ENCODE data around the gene CFAP299. TPM values are rescaled to one million over a fixed set of nuclear protein-coding genes. Genes with fewer than 3 reads are reported as not detected.

Gene CFAP299
- total and polyA plus RNA-seq, 2 of the 8 experiments (the other 6 are each of a cell fraction or from before 2014, with no cell fraction given), result not detected

DNA sequence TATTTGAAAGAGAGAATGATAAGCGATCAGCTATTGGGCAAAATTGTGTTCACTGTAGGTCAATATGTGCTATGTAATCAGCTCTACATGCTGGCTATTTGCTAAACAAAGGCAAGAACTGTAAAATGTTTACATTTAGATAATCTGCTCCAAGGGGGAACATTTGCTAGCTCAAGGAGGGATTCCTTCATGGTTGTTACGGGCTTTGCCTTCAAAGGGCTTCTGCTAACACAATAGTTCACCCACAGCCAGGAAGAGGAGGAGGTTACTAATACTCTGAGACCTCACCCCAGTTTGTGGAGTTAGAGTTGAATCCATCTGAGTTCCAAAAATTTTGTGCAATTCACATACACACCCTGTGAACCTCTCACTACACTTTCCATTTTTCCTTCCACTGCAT, 587.4 kb downstream of the CFAP299 start:
- WGBS, 2 experiments (ENCODE audit: extremely low coverage in 1 of 2, insufficient coverage in 1 of 2, insufficient read length in 1 of 2, insufficient replicate concordance in 2 of 2, low coverage in 1 of 2, low lambda C conversion rate in 2 of 2, missing lambda C conversion rate in 1 of 2), result 88% methylated on average over 2 of the region's 2 CpGs; no CpG with 5 or more reads in 1 of the 2 experiments
- no peak overlapping the region for H4K5ac ChIP-seq (ENCODE audit: insufficient read length, low read depth, low read length)
- TF ChIP-seq CBX5 (IDR thresholded peaks at IDR 0.05; ENCODE audit: low read depth, low read length) (no peak), POLR2AphosphoS5 (IDR thresholded peaks at IDR 0.05; ENCODE audit: low read depth, low read length) (no peak), USF2 (IDR thresholded peaks at IDR 0.05; ENCODE audit: low read length) (no peak)
- TF ChIP-seq, protein P1, sequence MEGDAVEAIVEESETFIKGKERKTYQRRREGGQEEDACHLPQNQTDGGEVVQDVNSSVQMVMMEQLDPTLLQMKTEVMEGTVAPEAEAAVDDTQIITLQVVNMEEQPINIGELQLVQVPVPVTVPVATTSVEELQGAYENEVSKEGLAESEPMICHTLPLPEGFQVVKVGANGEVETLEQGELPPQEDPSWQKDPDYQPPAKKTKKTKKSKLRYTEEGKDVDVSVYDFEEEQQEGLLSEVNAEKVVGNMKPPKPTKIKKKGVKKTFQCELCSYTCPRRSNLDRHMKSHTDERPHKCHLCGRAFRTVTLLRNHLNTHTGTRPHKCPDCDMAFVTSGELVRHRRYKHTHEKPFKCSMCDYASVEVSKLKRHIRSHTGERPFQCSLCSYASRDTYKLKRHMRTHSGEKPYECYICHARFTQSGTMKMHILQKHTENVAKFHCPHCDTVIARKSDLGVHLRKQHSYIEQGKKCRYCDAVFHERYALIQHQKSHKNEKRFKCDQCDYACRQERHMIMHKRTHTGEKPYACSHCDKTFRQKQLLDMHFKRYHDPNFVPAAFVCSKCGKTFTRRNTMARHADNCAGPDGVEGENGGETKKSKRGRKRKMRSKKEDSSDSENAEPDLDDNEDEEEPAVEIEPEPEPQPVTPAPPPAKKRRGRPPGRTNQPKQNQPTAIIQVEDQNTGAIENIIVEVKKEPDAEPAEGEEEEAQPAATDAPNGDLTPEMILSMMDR (IDR thresholded peaks at IDR 0.05; ENCODE audit: control extremely low read depth in 1 of 3, insufficient read depth in 1 of 3, low read depth in 1 of 3, low read length in 3 of 3), result no peak

More for the DNA sequence above, 587.4 kb downstream of the CFAP299 start:
- no peaks in the 10 kb centered on the region; a peak in 1 of 4 replicates for H3K9me3 ChIP-seq (ENCODE audit: insufficient read depth in 2 of 2, low read depth in 1 of 2, low read length in 1 of 2)
- no peak overlapping the region for H2BK120ac ChIP-seq (replicated peaks; ENCODE audit: low read depth, low read length)
- POLR2A ChIA-PET (ENCODE audit: partially characterized antibody), result no interaction called here
- no peaks in the 10 kb centered on the region for H3K79me1 ChIP-seq (ENCODE audit: low read depth, low read length)
- no peaks in the 10 kb centered on the region for H3K23me2 ChIP-seq (ENCODE audit: low read depth, low read length)
- H3K4me1 ChIP-seq (replicated peaks in 1 of 4; ENCODE audit: control insufficient read depth in 3 of 4, insufficient read depth in 4 of 4, low read length in 3 of 4), result no peaks in the 10 kb centered on the region
- H3K36me3 ChIP-seq (ENCODE audit: control insufficient read depth in 2 of 4, insufficient read depth in 4 of 4, low read length in 3 of 4), result no peaks in the 10 kb centered on the region
- H2BK15ac ChIP-seq (ENCODE audit: low read length), result no peak overlapping the region
- H2BK12ac ChIP-seq (ENCODE audit: low read depth, low read length), result no peak overlapping the region
- H2AFZ ChIP-seq (ENCODE audit: low read length), result no peak overlapping the region; the same call in 1 of the 2 replicates
- H2BK20ac ChIP-seq (ENCODE audit: low read length), result no peak overlapping the region
- no peak overlapping the region for H3K23ac ChIP-seq (ENCODE audit: insufficient read length)
- no peak overlapping the region for H3K14ac ChIP-seq (ENCODE audit: insufficient read length)
- H4K91ac ChIP-seq (replicated peaks; ENCODE audit: insufficient read length, low read length), result no peak overlapping the region
- no peak overlapping the region for H4K8ac ChIP-seq (ENCODE audit: extremely low read depth, insufficient read depth, low read length)
- H3K9ac ChIP-seq (replicated peaks in 1 of 4; ENCODE audit: extremely low read depth in 1 of 4, low read depth in 3 of 4, low read length in 3 of 4), result no peak overlapping the region
- no peaks in the 10 kb centered on the region for H3K79me2 ChIP-seq (ENCODE audit: control insufficient read depth in 1 of 2, insufficient read depth in 2 of 2, low read length in 2 of 2)
- no peak overlapping the region for H3K4me2 ChIP-seq (ENCODE audit: insufficient read depth in 1 of 2, low read depth in 2 of 2, low read length in 2 of 2)
- no peak overlapping the region for H2AK5ac ChIP-seq (ENCODE audit: low read depth, low read length)
- no peak overlapping the region for H3K4me3 ChIP-seq (ENCODE audit: extremely low read depth in 1 of 4, insufficient read depth in 2 of 4, low read depth in 3 of 4, low read length in 4 of 4)
- FAIRE-seq (no peak), DNase-seq (ENCODE audit: low read depth in 1 of 2, low spot score in 2 of 2) (no peak)
- no peak overlapping the region for H3K4ac ChIP-seq (replicated peaks; ENCODE audit: insufficient read length, low read depth, low read length)
- no peak overlapping the region for H3K27ac ChIP-seq (ENCODE audit: low read depth, low read length)
- H3K27me3 ChIP-seq (replicated peaks in 1 of 4; ENCODE audit: control insufficient read depth in 3 of 4, extremely low read depth in 1 of 4, insufficient read depth in 3 of 4, low read length in 3 of 4), result peaks cover 0 to 2% (median 0%) of the 10 kb centered on the region in 4 experiments; a peak in 1 of 7 replicates
- no peak overlapping the region for H3K56ac ChIP-seq (replicated peaks; ENCODE audit: insufficient read length, low read depth, low read length)
- no peaks in the 10 kb centered on the region for H4K20me1 ChIP-seq (replicated peaks in 1 of 2; ENCODE audit: control insufficient read depth in 1 of 2, insufficient read depth in 2 of 2, low read length in 2 of 2)
- H2BK5ac ChIP-seq (ENCODE audit: low read depth, low read length), result no peak overlapping the region
- H3K18ac ChIP-seq (ENCODE audit: extremely low read depth, low read length), result no peak overlapping the region
- CTCF ChIA-PET (ENCODE audit: partially characterized antibody), result interaction anchor here (1.0 to 1.3 kb wide), 3 partner anchors 19 to 557 kb away, joined by 3 read pairs; no protein-coding TSS in a partner anchor
